Osteoblast (primary cell): ENCODE measurements around the gene STAMBP. TPM values are rescaled to one million over a fixed set of nuclear protein-coding genes. Genes with fewer than 3 reads are reported as not detected.

Source experiments
- DNase-seq: peaks from one replicate; pipeline ENCODE4 v3.0.0; 2011; ENCODE audit warnings: low spot score, mixed read lengths; ENCODE audit not compliant: insufficient read length; ENCODE audit errors: missing footprints
- H2AFZ ChIP-seq: 2 replicates; pipeline ENCODE4 v1.6.0; 2011; ENCODE audit warnings: mild to moderate bottlenecking, low read length
- H3K27ac ChIP-seq: 2 replicates; pipeline ENCODE4 v1.5.1; 2011; ENCODE audit warnings: mild to moderate bottlenecking, low read depth, low read length, moderate library complexity
- H3K27me3 ChIP-seq: 2 replicates; pipeline ENCODE4 v1.6.0; 2012; ENCODE audit warnings: mild to moderate bottlenecking, control low read depth, inconsistent platforms, low read length, moderate library complexity; ENCODE audit not compliant: insufficient read depth
- H3K36me3 ChIP-seq: 2 replicates; pipeline ENCODE4 v1.5.1; 2011; ENCODE audit warnings: mild to moderate bottlenecking, low read length, control low read depth, moderate library complexity; ENCODE audit not compliant: insufficient read depth
- H3K4me1 ChIP-seq: 2 replicates; pipeline ENCODE4 v1.5.1; 2011; ENCODE audit warnings: mild to moderate bottlenecking, low read length, control low read depth, moderate library complexity; ENCODE audit not compliant: insufficient read depth
- H3K4me2 ChIP-seq: 2 replicates; pipeline ENCODE4 v1.6.0; 2011; ENCODE audit warnings: mild to moderate bottlenecking, low read length; ENCODE audit not compliant: insufficient read depth
- H3K4me3 ChIP-seq: fragments of 200-600 bp; sonication (generic); 3 replicates; pipeline ENCODE4 v1.5.1; 2012; ENCODE audit warnings: mild to moderate bottlenecking, low read length, inconsistent platforms; ENCODE audit not compliant: insufficient read depth
- H3K79me2 ChIP-seq: 2 replicates; pipeline ENCODE4 v1.6.0; 2012; ENCODE audit warnings: mild to moderate bottlenecking, low read length, control low read depth, inconsistent platforms; ENCODE audit not compliant: insufficient read depth
- H3K9me3 ChIP-seq: 2 replicates; pipeline ENCODE4 v1.5.1; 2011; ENCODE audit warnings: low read depth, low read length, control low read depth
- H4K20me1 ChIP-seq: 2 replicates; pipeline ENCODE4 v1.6.0; 2012; ENCODE audit warnings: mild to moderate bottlenecking, low read length, control low read depth; ENCODE audit not compliant: insufficient read depth
- CTCF ChIP-seq: IDR thresholded peaks from 2 replicates; pipeline ENCODE4 v1.5.1; 2011; ENCODE audit warnings: mild to moderate bottlenecking, low read depth, low read length, moderate library complexity; ENCODE audit errors: extremely low read depth
- total RNA-seq: library from RNA; depleted of rRNA; stranded (reverse); fragments of >200 nt; gene quantifications from 2 replicates; pipeline ENCODE4 v1.2.3, GENCODE V29; 2012

Gene STAMBP
- total RNA-seq, 1 donor: 23.2 TPM

GRCh38 chr2:73907840-73908452, 79.2 kb downstream of the STAMBP start:
- peak; percentile 34 for TF ChIP-seq CTCF
- no peaks in the 10 kb centered on the region for H3K9me3 ChIP-seq
- no peak overlapping the region for H2AFZ ChIP-seq
- peak; percentile 72 for DNase-seq
- no peaks in the 10 kb centered on the region for H4K20me1 ChIP-seq
- no peaks in the 10 kb centered on the region for H3K4me1 ChIP-seq
- no peak overlapping the region for H3K4me2 ChIP-seq
- no peak overlapping the region for H3K4me3 ChIP-seq
- H3K79me2 ChIP-seq: no peaks in the 10 kb centered on the region
- H3K27me3 ChIP-seq: peaks cover 16% of the 10 kb centered on the region
- H3K36me3 ChIP-seq: no peaks in the 10 kb centered on the region
- no peak overlapping the region for H3K27ac ChIP-seq

- H3K4me2 ChIP-seq: no peak overlapping the region
- no peaks in the 10 kb centered on the region for H3K79me2 ChIP-seq
- H2AFZ ChIP-seq: no peak overlapping the region
- no peak overlapping the region for H3K4me3 ChIP-seq
- DNase-seq: no peak
- H3K36me3 ChIP-seq: no peaks in the 10 kb centered on the region
- H3K27me3 ChIP-seq: peaks cover 10% of the 10 kb centered on the region
- no peak for TF ChIP-seq CTCF
- H3K27ac ChIP-seq: no peak overlapping the region
- no peaks in the 10 kb centered on the region for H4K20me1 ChIP-seq
- no peaks in the 10 kb centered on the region for H3K9me3 ChIP-seq
- no peaks in the 10 kb centered on the region for H3K4me1 ChIP-seq
These were observed 80.2 kb downstream of the STAMBP start for GRCh38 chr2:73908689-73909652.

GRCh38 chr2:73910873-73911547, 82.2 kb downstream of the STAMBP start:
- Histone ChIP-seq H3K4me3 (no peak overlapping the region), H3K36me3 (no peaks in the 10 kb centered on the region), H3K4me2 (no peak overlapping the region), H2AFZ (no peak overlapping the region), H3K27me3 (peaks cover 18% of the 10 kb centered on the region), H3K9me3 (no peaks in the 10 kb centered on the region), H3K4me1 (no peaks in the 10 kb centered on the region), H3K79me2 (no peaks in the 10 kb centered on the region), H4K20me1 (no peaks in the 10 kb centered on the region), H3K27ac (no peak overlapping the region)
- no peak for TF ChIP-seq CTCF
- no peak for DNase-seq
